K562 (cell line): Measurements from ENCODE around the gene PIK3R4.

Experiments
- ADNP ChIP-seq: fragments of 200-800 bp; sonication (Bioruptor generic); IDR thresholded peaks from 2 replicates; pipeline ENCODE4 v1.6.1; 2016; ENCODE audit warnings: missing genetic modification characterization, missing compliant biosample characterization
- ATF4 ChIP-seq: fragments of 450-650 bp; formaldehyde crosslinking; IDR thresholded peaks from 2 replicates; pipeline ENCODE4 v1.4.0; 2022; ENCODE audit warnings: mild to moderate bottlenecking, moderate library complexity
- FOS ChIP-seq: IDR thresholded peaks from 3 replicates; pipeline ENCODE4 v1.6.1; 2011; ENCODE audit not compliant: insufficient read length; ENCODE audit errors: extremely low read depth
- PHF8 ChIP-seq: fragments of 200-600 bp; sonication (generic); IDR thresholded peaks from 2 replicates; pipeline ENCODE4 v1.6.1; 2012; ENCODE audit warnings: mixed run types, mild to moderate bottlenecking, inconsistent platforms, low read length, moderate library complexity, borderline replicate concordance
- POLR2A ChIP-seq: fragments of 450-650 bp; conservative IDR thresholded peaks from 2 replicates; pipeline ENCODE4 v1.6.1; 2016
- SP1 ChIP-seq: sonication (generic); formaldehyde crosslinking; IDR thresholded peaks from 2 replicates; pipeline ENCODE4 v1.8.1; 2022; ENCODE audit warnings: mild to moderate bottlenecking, missing genetic modification reagents
- TARDBP ChIP-seq: fragments of 450-650 bp; IDR thresholded peaks from 2 replicates; pipeline ENCODE4 v1.6.1; 2016
- ZFX ChIP-seq: sonication (generic); formaldehyde crosslinking; IDR thresholded peaks from 2 replicates; pipeline ENCODE4 v1.8.0; 2022; ENCODE audit warnings: mild to moderate bottlenecking, missing genetic modification reagents, moderate library complexity
- ZNF57 ChIP-seq: fragments of 450-650 bp; formaldehyde crosslinking; IDR thresholded peaks from 2 replicates; pipeline ENCODE4 v1.4.0; 2020; ENCODE audit warnings: mild to moderate bottlenecking, moderate library complexity
- TF ChIP-seq, protein P1 (sequence below): fragments of 450-650 bp; IDR thresholded peaks from 2 replicates; pipeline ENCODE4 v1.6.1; 2016; ENCODE audit warnings: antibody characterized with exemption

DNA sequence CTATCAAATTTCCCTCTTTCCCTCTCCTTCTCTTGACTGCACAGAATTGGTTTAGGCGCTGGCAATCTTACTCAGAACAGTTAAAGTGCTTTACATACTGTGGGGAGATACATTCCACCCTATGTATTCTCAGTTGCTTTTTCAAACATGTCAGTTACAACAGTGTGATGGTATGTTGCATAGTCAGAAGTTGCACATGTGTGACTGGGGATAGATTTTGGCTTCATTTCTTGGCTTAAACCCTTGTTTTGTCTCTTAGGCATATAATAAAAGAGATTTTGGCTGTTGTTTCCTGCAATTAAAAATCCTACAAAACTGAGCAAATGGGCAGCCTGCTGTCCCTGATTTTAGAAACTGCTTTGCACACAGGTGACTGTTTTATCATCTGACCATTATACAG lies 86.7 kb downstream of the PIK3R4 start:
- TF ChIP-seq ADNP (tag) (no peak), ZFX (no peak), POLR2A (no peak), FOS (no peak), SP1 (CRISPR knock-in tag) (no peak), PHF8 (no peak), ZNF57 (CRISPR knock-in tag) (no peak), ATF4 (CRISPR knock-in tag) (no peak), TARDBP (no peak)
- TF ChIP-seq, protein P1, sequence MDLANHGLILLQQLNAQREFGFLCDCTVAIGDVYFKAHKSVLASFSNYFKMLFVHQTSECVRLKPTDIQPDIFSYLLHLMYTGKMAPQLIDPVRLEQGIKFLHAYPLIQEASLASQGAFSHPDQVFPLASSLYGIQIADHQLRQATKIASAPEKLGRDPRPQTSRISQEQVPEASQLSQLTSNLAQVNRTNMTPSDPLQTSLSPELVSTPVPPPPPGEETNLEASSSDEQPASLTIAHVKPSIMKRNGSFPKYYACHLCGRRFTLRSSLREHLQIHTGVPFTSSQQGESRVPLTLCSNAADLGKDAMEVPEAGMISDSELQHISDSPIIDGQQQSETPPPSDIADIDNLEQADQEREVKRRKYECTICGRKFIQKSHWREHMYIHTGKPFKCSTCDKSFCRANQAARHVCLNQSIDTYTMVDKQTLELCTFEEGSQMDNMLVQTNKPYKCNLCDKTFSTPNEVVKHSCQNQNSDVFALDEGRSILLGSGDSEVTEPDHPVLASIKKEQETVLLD: no peak
